DMS114 treated with DMSO at 0.1 percent for 48 hours (cell line): Measurements from ENCODE around the gene RWDD3.

Source experiments
- DNase-seq: peaks from one replicate; lab custom pipeline; 2025; ENCODE audit not compliant: unreplicated experiment; lab: John Stamatoyannopoulos, UW

The RWDD3 gene

GRCh38 chr1:95229706-95230105, 4.3 kb upstream of the RWDD3 start:
- no peak for DNase-seq

- DNase-seq, result no peak
Measured at GRCh38 chr1:95230256-95230655, 3.8 kb upstream of the RWDD3 start.

GRCh38 chr1:95230768-95231191, 3.2 kb upstream of the RWDD3 start:
- no peak for DNase-seq

DNA sequence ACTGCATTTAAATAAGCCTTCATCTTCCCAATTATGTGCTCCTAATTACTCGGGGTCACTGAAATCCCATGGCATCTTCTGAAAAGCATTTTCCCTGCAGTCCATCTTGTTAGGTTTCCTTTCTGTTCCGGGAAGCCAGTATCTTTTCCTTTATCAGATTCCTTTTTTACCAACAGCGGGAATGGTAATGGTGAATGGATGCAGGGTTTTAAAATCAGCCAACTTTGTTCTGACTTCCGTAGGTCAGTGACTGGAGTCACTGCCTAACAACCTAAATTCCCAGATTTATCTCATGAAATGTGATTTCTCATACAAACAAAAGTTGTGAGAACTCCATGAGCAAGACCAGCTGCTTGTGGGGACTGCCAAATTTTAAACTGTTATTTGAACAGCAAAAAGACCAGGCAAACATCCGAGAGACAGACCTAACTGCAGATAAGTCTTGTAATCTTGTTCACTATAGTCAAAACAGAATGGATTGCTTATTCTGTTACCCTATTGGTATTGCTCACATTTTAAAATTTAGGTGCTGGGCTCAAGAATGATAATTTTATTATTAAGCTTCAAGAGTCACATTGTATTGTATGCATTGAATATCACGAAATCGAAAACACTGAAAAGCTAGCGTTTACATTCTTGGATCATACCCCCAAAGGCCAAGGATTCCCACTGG, 1.2 kb upstream of the RWDD3 start:
- no peak for DNase-seq

DNA sequence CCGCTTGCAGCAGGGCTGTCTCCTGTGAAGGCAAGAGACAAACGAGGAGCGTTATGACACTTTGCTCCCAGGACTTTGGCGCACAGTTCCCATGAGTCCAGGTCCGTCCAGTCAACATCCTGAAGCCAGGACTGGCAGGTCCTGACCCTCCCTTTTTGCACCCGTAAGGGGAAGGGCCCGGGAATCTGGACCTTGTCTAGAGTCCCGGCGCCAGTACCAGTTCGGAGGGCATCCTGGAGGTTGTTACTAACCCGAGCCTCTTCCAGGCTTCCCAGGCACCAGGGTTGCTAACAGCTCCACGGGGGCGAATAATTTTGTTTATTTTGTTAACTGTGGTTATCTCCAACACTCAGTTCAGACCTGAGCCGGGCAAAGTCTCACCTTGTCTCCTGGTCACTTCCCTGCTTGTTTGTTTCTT, 682 bp upstream of the RWDD3 start:
- DNase-seq, result no peak

DNA sequence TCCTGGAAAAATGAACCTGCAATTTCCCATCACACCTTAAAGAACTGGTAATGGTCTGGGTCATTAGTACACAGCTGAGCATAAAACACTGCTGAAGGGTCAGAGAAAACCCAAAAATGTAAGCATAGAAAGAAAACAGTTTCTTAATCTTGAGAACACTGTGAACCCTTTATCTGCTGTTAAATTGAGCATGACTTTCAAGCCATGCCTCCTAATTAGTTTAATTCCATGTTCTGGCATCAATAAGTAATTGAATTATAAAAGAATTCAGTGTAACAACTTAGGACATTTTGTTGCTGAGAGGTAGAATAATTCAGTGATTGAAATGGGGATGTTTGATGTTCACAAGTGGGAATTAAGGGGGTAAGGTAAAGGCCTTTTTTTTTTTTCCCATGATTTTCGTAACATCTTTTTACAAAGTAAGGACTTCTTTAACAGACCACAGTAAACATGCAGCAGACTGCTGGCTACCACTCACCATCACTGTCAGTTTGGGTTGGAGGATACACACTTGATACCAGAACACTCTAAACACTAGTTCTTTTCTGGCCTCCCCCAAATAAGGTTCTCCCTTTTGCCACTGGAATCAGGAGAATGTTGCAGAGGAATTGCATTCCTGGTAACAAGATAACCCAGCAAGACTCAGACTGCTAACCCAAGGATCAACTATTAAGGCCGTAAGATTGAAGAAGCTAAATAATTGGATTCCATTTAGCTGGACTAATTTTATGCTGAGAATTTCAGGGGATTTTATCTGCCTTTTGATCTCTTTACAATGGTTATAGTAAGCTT, 3.0 kb downstream of the RWDD3 start:
- DNase-seq, result no peak

DNA sequence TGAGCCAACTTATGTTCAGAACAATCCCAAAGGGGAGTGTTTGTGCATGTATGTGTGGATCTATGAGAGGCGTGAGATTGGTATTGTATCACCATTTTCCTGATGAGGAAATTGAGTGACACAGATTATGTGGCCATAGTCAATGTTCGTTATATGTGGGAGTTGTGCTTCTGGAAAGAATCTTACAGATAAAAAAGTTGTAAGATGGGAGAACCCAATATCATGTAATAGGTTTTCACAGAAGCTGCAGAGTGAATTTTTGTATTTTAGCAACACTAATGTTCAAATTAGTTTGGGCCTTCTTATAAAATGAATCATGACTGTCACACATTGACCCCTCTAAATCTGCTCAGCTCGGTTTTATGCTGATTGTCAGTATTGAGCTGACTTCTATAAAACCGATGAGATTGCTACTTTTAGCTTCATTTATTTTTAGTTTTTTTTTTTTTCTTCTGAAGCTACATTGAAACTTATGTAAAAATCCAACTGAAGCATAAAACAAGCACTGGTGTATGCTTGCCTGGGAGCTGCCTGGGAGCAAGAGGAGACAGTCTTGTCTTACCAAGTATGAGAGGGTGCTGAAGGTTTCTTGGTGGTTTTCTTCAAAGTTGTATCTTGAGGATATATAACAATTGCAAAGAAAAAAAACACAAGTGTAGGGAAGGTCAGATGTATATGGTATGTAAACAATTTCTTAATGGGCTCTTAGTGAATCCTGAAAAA, 4.1 kb downstream of the RWDD3 start:
- no peak for DNase-seq

DNA sequence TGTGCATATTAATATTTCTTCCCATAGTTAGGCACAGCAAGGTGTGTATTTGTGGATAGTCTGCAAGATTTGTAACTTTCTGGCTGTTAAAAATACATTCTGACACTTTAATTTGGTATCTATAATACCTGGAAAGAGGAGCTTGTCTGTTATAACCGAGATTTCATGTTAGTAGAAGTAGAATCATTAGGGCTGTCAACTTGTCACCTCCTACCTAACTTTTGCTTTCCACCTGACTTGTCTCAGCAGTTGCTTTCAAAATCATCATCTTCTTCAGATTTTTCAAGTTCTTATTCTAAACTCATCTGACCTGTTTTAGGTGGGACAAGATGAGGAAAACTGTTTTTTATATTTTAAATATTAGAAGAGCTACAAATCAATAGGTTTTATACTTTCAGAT, 11.0 kb downstream of the RWDD3 start:
- DNase-seq, result no peak

DNA sequence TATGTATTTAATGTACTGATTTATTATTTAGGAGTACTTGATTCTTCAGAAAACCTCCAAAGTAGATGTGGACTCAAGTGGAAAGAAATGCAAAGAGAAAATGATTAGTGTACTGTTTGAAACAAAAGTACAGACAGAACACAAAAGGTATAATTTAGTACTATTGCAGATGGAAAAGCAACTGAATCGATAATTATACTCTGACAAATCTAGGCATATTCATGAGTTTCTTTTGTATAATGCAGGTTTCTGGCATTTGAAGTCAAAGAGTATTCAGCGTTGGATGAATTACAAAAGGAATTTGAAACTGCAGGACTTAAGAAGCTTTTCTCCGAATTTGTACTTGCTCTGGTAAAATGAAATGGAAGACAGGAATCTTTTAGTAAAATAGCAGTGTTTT, 12.5 kb downstream of the RWDD3 start:
- DNase-seq, result no peak

- no peak for DNase-seq
Measured at GRCh38 chr1:95247607-95248006, 13.6 kb downstream of the RWDD3 start.

GRCh38 chr1:95249916-95250315, 15.9 kb downstream of the RWDD3 start:
- DNase-seq, result no peak

GRCh38 chr1:95252422-95252821, 18.4 kb downstream of the RWDD3 start:
- DNase-seq, result no peak

- DNase-seq, result no peak
Measured at GRCh38 chr1:95254959-95255358, 20.9 kb downstream of the RWDD3 start.

GRCh38 chr1:95255826-95256225, 21.8 kb downstream of the RWDD3 start:
- DNase-seq, result no peak

GRCh38 chr1:95257758-95258157, 23.7 kb downstream of the RWDD3 start:
- no peak for DNase-seq

DNA sequence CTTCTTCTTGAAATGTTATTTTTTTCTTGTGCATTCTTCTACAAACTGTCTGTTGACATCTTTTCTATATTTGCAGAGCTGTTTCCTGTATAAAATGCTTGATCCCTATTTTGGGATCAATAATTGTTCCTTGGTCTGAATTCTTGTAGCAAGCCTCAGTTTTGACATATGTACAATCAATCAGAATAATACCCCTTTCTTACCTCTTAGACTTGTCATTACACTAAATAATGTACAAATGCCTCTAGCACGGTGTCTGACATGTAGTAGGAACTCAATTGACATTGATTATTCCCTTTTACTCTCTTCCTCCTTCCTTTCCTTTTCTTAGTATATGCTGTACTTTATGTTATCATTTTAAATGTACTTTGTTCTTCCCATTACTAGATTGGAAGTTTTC, 25.2 kb downstream of the RWDD3 start:
- no peak for DNase-seq

GRCh38 chr1:95262913-95263312, 28.9 kb downstream of the RWDD3 start:
- DNase-seq, result no peak

GRCh38 chr1:95263450-95263849, 29.4 kb downstream of the RWDD3 start:
- no peak for DNase-seq

- no peak for DNase-seq
Measured at GRCh38 chr1:95265106-95265505, 31.1 kb downstream of the RWDD3 start.

GRCh38 chr1:95276429-95276828, 42.4 kb downstream of the RWDD3 start:
- no peak for DNase-seq

GRCh38 chr1:95278173-95279006, 44.4 kb downstream of the RWDD3 start:
- no peak for DNase-seq
